ENCODE data around the gene RNU6-1. TPM values are rescaled to one million over a fixed set of nuclear protein-coding genes. Genes with fewer than 3 reads are reported as not detected.

Gene RNU6-1
- total RNA-seq (not detected), polyA plus RNA-seq (ENCODE audit: insufficient read length in 2 of 2) (not detected)
- long read RNA-seq, donor 1: 0 reads
- long read RNA-seq, donor 2: 0 reads
- long read RNA-seq, donor 3: 0 reads
- long read RNA-seq, donor 4: 0 reads

GRCh38 chr15:67839929-67840748 is at the start of gene RNU6-1:
TSS of gene RNU6-1 (minus strand) at chr15:67840045.
- H3K4me1 ChIP-seq (ENCODE audit: control insufficient read depth, insufficient read depth, low read length): peaks cover 44% of the 10 kb centered on the region
- peak; percentile 84 to 98 (median 94) for DNase-seq (ENCODE audit: low read depth in 4 of 6, low spot score in 6 of 6)
- peak within 1 kb of the TSS; percentile 99 for H3K4me3 ChIP-seq (ENCODE audit: low read depth, low read length)
- peak within 1 kb of the TSS; percentile 100 for H3K27ac ChIP-seq (ENCODE audit: low read depth, low read length)
- no peaks in the 10 kb centered on the region for H3K9me3 ChIP-seq (ENCODE audit: control insufficient read depth, insufficient read depth, low read length)
- H3K27me3 ChIP-seq (ENCODE audit: control insufficient read depth, insufficient read depth, low read length): peaks cover 16% of the 10 kb centered on the region
- H3K36me3 ChIP-seq (ENCODE audit: control insufficient read depth, insufficient read depth, low read length): no peaks in the 10 kb centered on the region
- WGBS (ENCODE audit: insufficient coverage): 0% methylated on average over 53 of the region's 62 CpGs

- no peak overlapping the region for H3K4me3 ChIP-seq (ENCODE audit: low read depth, low read length)
- no peak overlapping the region for H3K27ac ChIP-seq (ENCODE audit: low read depth, low read length)
- no peaks in the 10 kb centered on the region for H3K36me3 ChIP-seq (ENCODE audit: control insufficient read depth, insufficient read depth, low read length)
- DNase-seq (ENCODE audit: low read depth in 4 of 6, low spot score in 6 of 6): no peak
- H3K9me3 ChIP-seq (ENCODE audit: control insufficient read depth, insufficient read depth, low read length): peaks cover 1% of the 10 kb centered on the region
- 82% methylated on average over 2 of the region's 2 CpGs for WGBS (ENCODE audit: insufficient coverage)
- H3K27me3 ChIP-seq (ENCODE audit: control insufficient read depth, insufficient read depth, low read length): no peaks in the 10 kb centered on the region
- peaks cover 9% of the 10 kb centered on the region for H3K4me1 ChIP-seq (ENCODE audit: control insufficient read depth, insufficient read depth, low read length)
Observed at GRCh38 chr15:67887776-67888175, 47.9 kb upstream of the RNU6-1 start.

- Histone ChIP-seq H3K27me3 (ENCODE audit: control insufficient read depth, insufficient read depth, low read length) (no peaks in the 10 kb centered on the region), H3K36me3 (ENCODE audit: control insufficient read depth, insufficient read depth, low read length) (no peaks in the 10 kb centered on the region), H3K27ac (ENCODE audit: low read depth, low read length) (no peak overlapping the region), H3K9me3 (ENCODE audit: control insufficient read depth, insufficient read depth, low read length) (peaks cover 1% of the 10 kb centered on the region), H3K4me1 (ENCODE audit: control insufficient read depth, insufficient read depth, low read length) (peaks cover 9% of the 10 kb centered on the region), H3K4me3 (ENCODE audit: low read depth, low read length) (no peak overlapping the region)
- DNase-seq (ENCODE audit: low read depth in 4 of 6, low spot score in 6 of 6): no peak
Observed at GRCh38 chr15:67885861-67886260, 46.0 kb upstream of the RNU6-1 start.

- Histone ChIP-seq H3K27ac (ENCODE audit: low read depth, low read length) (peak overlapping the region; percentile 84), H3K27me3 (ENCODE audit: control insufficient read depth, insufficient read depth, low read length) (no peaks in the 10 kb centered on the region), H3K4me1 (ENCODE audit: control insufficient read depth, insufficient read depth, low read length) (peaks cover 9% of the 10 kb centered on the region), H3K9me3 (ENCODE audit: control insufficient read depth, insufficient read depth, low read length) (no peaks in the 10 kb centered on the region), H3K36me3 (ENCODE audit: control insufficient read depth, insufficient read depth, low read length) (no peaks in the 10 kb centered on the region), H3K4me3 (ENCODE audit: low read depth, low read length) (peak overlapping the region; percentile 47)
- DNase-seq (ENCODE audit: low read depth in 4 of 6, low spot score in 6 of 6): no peak
- WGBS (ENCODE audit: insufficient coverage): 100% methylated on average over 2 of the region's 7 CpGs
Observed at GRCh38 chr15:67885175-67885523, 45.3 kb upstream of the RNU6-1 start.

- WGBS (ENCODE audit: insufficient coverage): 1% methylated on average over 46 of the region's 48 CpGs
- peaks cover 9% of the 10 kb centered on the region for H3K4me1 ChIP-seq (ENCODE audit: control insufficient read depth, insufficient read depth, low read length)
Observed at GRCh38 chr15:67884514-67885174, 44.8 kb upstream of the RNU6-1 start.

GRCh38 chr15:67884009-67884408 is 44.2 kb upstream of the RNU6-1 start:
- no peaks in the 10 kb centered on the region for H3K36me3 ChIP-seq (ENCODE audit: control insufficient read depth, insufficient read depth, low read length)
- peak overlapping the region; percentile 84 for H3K27ac ChIP-seq (ENCODE audit: low read depth, low read length)
- H3K4me1 ChIP-seq (ENCODE audit: control insufficient read depth, insufficient read depth, low read length): peaks cover 9% of the 10 kb centered on the region
- no peaks in the 10 kb centered on the region for H3K27me3 ChIP-seq (ENCODE audit: control insufficient read depth, insufficient read depth, low read length)
- peak overlapping the region; percentile 47 for H3K4me3 ChIP-seq (ENCODE audit: low read depth, low read length)
- DNase-seq (ENCODE audit: low read depth in 4 of 6, low spot score in 6 of 6): no peak
- no peaks in the 10 kb centered on the region for H3K9me3 ChIP-seq (ENCODE audit: control insufficient read depth, insufficient read depth, low read length)
- 100% methylated on average over 1 of the region's 6 CpGs for WGBS (ENCODE audit: insufficient coverage)

More at GRCh38 chr15:67884514-67885174, 44.8 kb upstream of the RNU6-1 start:
- Histone ChIP-seq H3K4me3 (ENCODE audit: low read depth, low read length) (peak overlapping the region; percentile 47), H3K27ac (ENCODE audit: low read depth, low read length) (peak overlapping the region; percentile 84), H3K9me3 (ENCODE audit: control insufficient read depth, insufficient read depth, low read length) (no peaks in the 10 kb centered on the region), H3K36me3 (ENCODE audit: control insufficient read depth, insufficient read depth, low read length) (no peaks in the 10 kb centered on the region), H3K27me3 (ENCODE audit: control insufficient read depth, insufficient read depth, low read length) (no peaks in the 10 kb centered on the region)
- peak in 5 of 6 donors; percentile 29 to 89 (median 54) for DNase-seq (ENCODE audit: low read depth in 4 of 6, low spot score in 6 of 6)

- H3K27me3 ChIP-seq (ENCODE audit: control insufficient read depth, insufficient read depth, low read length): no peaks in the 10 kb centered on the region
- no peak for DNase-seq (ENCODE audit: low read depth in 4 of 6, low spot score in 6 of 6)
- 40% methylated on average over 5 of the region's 10 CpGs for WGBS (ENCODE audit: insufficient coverage)
- H3K4me3 ChIP-seq (ENCODE audit: low read depth, low read length): no peak overlapping the region
- H3K36me3 ChIP-seq (ENCODE audit: control insufficient read depth, insufficient read depth, low read length): no peaks in the 10 kb centered on the region
- H3K27ac ChIP-seq (ENCODE audit: low read depth, low read length): no peak overlapping the region
- H3K4me1 ChIP-seq (ENCODE audit: control insufficient read depth, insufficient read depth, low read length): peaks cover 9% of the 10 kb centered on the region
- H3K9me3 ChIP-seq (ENCODE audit: control insufficient read depth, insufficient read depth, low read length): no peaks in the 10 kb centered on the region
Observed at GRCh38 chr15:67883234-67883773, 43.5 kb upstream of the RNU6-1 start.

- peaks cover 9% of the 10 kb centered on the region for H3K4me1 ChIP-seq (ENCODE audit: control insufficient read depth, insufficient read depth, low read length)
- H3K27me3 ChIP-seq (ENCODE audit: control insufficient read depth, insufficient read depth, low read length): no peaks in the 10 kb centered on the region
- no peak overlapping the region for H3K4me3 ChIP-seq (ENCODE audit: low read depth, low read length)
- H3K36me3 ChIP-seq (ENCODE audit: control insufficient read depth, insufficient read depth, low read length): no peaks in the 10 kb centered on the region
- H3K27ac ChIP-seq (ENCODE audit: low read depth, low read length): peak overlapping the region; percentile 33
- DNase-seq (ENCODE audit: low read depth in 4 of 6, low spot score in 6 of 6): no peak
- WGBS (ENCODE audit: insufficient coverage): 86% methylated on average over 4 of the region's 8 CpGs
- no peaks in the 10 kb centered on the region for H3K9me3 ChIP-seq (ENCODE audit: control insufficient read depth, insufficient read depth, low read length)
Observed at GRCh38 chr15:67882487-67883233, 42.8 kb upstream of the RNU6-1 start.

GRCh38 chr15:67880651-67881182 is 40.9 kb upstream of the RNU6-1 start:
- DNase-seq (ENCODE audit: low read depth in 4 of 6, low spot score in 6 of 6): peak in 1 of 6 donors; percentile 21
- H3K27me3 ChIP-seq (ENCODE audit: control insufficient read depth, insufficient read depth, low read length): no peaks in the 10 kb centered on the region
- H3K36me3 ChIP-seq (ENCODE audit: control insufficient read depth, insufficient read depth, low read length): no peaks in the 10 kb centered on the region
- WGBS (ENCODE audit: insufficient coverage): 100% methylated on average over 1 of the region's 3 CpGs
- H3K9me3 ChIP-seq (ENCODE audit: control insufficient read depth, insufficient read depth, low read length): no peaks in the 10 kb centered on the region
- H3K4me3 ChIP-seq (ENCODE audit: low read depth, low read length): no peak overlapping the region
- H3K4me1 ChIP-seq (ENCODE audit: control insufficient read depth, insufficient read depth, low read length): peaks cover 9% of the 10 kb centered on the region
- no peak overlapping the region for H3K27ac ChIP-seq (ENCODE audit: low read depth, low read length)

Data from spinal cord (tissue), 10 donors.